SW480 (cell line): ENCODE measurements around the gene IL2RA.
"Not testable (repeated sequence)": the region's sequence is repeated elsewhere in the genome, so short reads cannot be mapped to it uniquely, and the experiment has no call there.

Source experiments
- DNase-seq: peaks from one replicate; pipeline ENCODE4 v3.0.0-alpha.2; 2016; ENCODE audit warnings: low spot score

The IL2RA gene

GRCh38 chr10:6056411-6057135 is 5.6 kb downstream of the IL2RA start:
- no peak for DNase-seq

- no peak for DNase-seq
These were observed 6.2 kb downstream of the IL2RA start for GRCh38 chr10:6055929-6056328.

- no peak for DNase-seq
These were observed 7.3 kb downstream of the IL2RA start for GRCh38 chr10:6054884-6055283.

GRCh38 chr10:6053816-6054631 is 8.1 kb downstream of the IL2RA start:
- DNase-seq = peak; percentile 86

- peak; percentile 6 for DNase-seq
These were observed 8.9 kb downstream of the IL2RA start for GRCh38 chr10:6053303-6053702.

- DNase-seq = peak; percentile 96
These were observed 9.6 kb downstream of the IL2RA start for GRCh38 chr10:6052247-6053221.

- DNase-seq = peak; percentile 90
These were observed 11.2 kb downstream of the IL2RA start for GRCh38 chr10:6050801-6051445.

GRCh38 chr10:6049031-6049400 is 13.2 kb downstream of the IL2RA start:
- DNase-seq = no peak

- no peak for DNase-seq
These were observed 13.7 kb downstream of the IL2RA start for GRCh38 chr10:6048281-6049030.

GRCh38 chr10:6047847-6048246 is 14.3 kb downstream of the IL2RA start:
- DNase-seq = no peak

GRCh38 chr10:6046773-6047611 is 15.2 kb downstream of the IL2RA start:
- no peak for DNase-seq

- no peak for DNase-seq
These were observed 16.0 kb downstream of the IL2RA start for GRCh38 chr10:6045878-6046772.

- no peak for DNase-seq
These were observed 16.8 kb downstream of the IL2RA start for GRCh38 chr10:6045314-6045848.

- DNase-seq = no peak
These were observed 17.3 kb downstream of the IL2RA start for GRCh38 chr10:6044751-6045313.

- no peak for DNase-seq
These were observed 18.1 kb downstream of the IL2RA start for GRCh38 chr10:6044060-6044459.

- not testable (repeated sequence) for DNase-seq
These were observed 18.8 kb downstream of the IL2RA start for GRCh38 chr10:6043377-6043776.

GRCh38 chr10:6040205-6040604 is 22.0 kb downstream of the IL2RA start:
- no peak for DNase-seq

GRCh38 chr10:6039711-6040110 is 22.5 kb downstream of the IL2RA start:
- DNase-seq = no peak
